CD1c-positive myeloid dendritic cell (primary cell): ENCODE measurements around the gene ECM2.

Source experiments
- DNase-seq: peaks from one replicate; pipeline ENCODE4 v3.0.0-alpha.2; 2016; ENCODE audit errors: extremely low spot score

Gene ECM2

GRCh38 chr9:92527832-92528521 is 7.8 kb downstream of the ECM2 start:
- no peak for DNase-seq

GRCh38 chr9:92527291-92527828 is 8.4 kb downstream of the ECM2 start:
- DNase-seq: no peak

- no peak for DNase-seq
These were observed 10.5 kb downstream of the ECM2 start for GRCh38 chr9:92525306-92525705.

- DNase-seq: no peak
These were observed 10.9 kb downstream of the ECM2 start for GRCh38 chr9:92524881-92525280.

GRCh38 chr9:92522983-92523970 is 12.5 kb downstream of the ECM2 start:
- no peak for DNase-seq

GRCh38 chr9:92520837-92521236 is 15.0 kb downstream of the ECM2 start:
- no peak for DNase-seq

- no peak for DNase-seq
These were observed 17.6 kb downstream of the ECM2 start for GRCh38 chr9:92518199-92518598.

- no peak for DNase-seq
These were observed 18.7 kb downstream of the ECM2 start for GRCh38 chr9:92517046-92517445.

GRCh38 chr9:92516521-92516920 is 19.3 kb downstream of the ECM2 start:
- no peak for DNase-seq

- DNase-seq: no peak
These were observed 21.2 kb downstream of the ECM2 start for GRCh38 chr9:92514635-92515034.

- no peak for DNase-seq
These were observed 22.4 kb downstream of the ECM2 start for GRCh38 chr9:92513349-92513748.

- no peak for DNase-seq
These were observed 23.2 kb downstream of the ECM2 start for GRCh38 chr9:92512622-92513021.

GRCh38 chr9:92510747-92511146 is 25.0 kb downstream of the ECM2 start:
- DNase-seq: no peak

- no peak for DNase-seq
These were observed 26.7 kb downstream of the ECM2 start for GRCh38 chr9:92509050-92509449.

GRCh38 chr9:92508018-92508820 is 27.6 kb downstream of the ECM2 start:
- DNase-seq: no peak

GRCh38 chr9:92507496-92507895 is 28.3 kb downstream of the ECM2 start:
- DNase-seq: no peak

- no peak for DNase-seq
These were observed 28.8 kb downstream of the ECM2 start for GRCh38 chr9:92507005-92507404.

- DNase-seq: no peak
These were observed 29.5 kb downstream of the ECM2 start for GRCh38 chr9:92506184-92506857.

- no peak for DNase-seq
These were observed 30.9 kb downstream of the ECM2 start for GRCh38 chr9:92504881-92505280.

- DNase-seq: no peak
These were observed 32.6 kb downstream of the ECM2 start for GRCh38 chr9:92503156-92503555.

GRCh38 chr9:92501671-92502393 is 34.0 kb downstream of the ECM2 start:
- DNase-seq: peak; percentile 10
